GM19397 (cell line): ENCODE measurements around the gene MAP3K19.
"Not testable (repeated sequence)": the region's sequence is repeated elsewhere in the genome, so short reads cannot be mapped to it uniquely, and the experiment has no call there.

ENCODE experiments used
- ATAC-seq: cut with Tn5 transposase; IDR thresholded peaks from one replicate; pipeline ENCODE4 v1.9.1; 2021; ENCODE audit warnings: mild to moderate bottlenecking, moderate library complexity; ENCODE audit not compliant: unreplicated experiment

MAP3K19 gene

GRCh38 chr2:135047300-135047699 lies at the start of gene MAP3K19:
Gene MAP3K19, minus strand, starts transcription at chr2:135047447. Its CDS starts 22,800 bp downstream, at chr2:135024647.
- ATAC-seq = no peak

GRCh38 chr2:135096665-135097446 lies 49.6 kb upstream of the MAP3K19 start:
- ATAC-seq = no peak

- no peak for ATAC-seq
Observed at GRCh38 chr2:135095591-135095990, 48.3 kb upstream of the MAP3K19 start.

DNA sequence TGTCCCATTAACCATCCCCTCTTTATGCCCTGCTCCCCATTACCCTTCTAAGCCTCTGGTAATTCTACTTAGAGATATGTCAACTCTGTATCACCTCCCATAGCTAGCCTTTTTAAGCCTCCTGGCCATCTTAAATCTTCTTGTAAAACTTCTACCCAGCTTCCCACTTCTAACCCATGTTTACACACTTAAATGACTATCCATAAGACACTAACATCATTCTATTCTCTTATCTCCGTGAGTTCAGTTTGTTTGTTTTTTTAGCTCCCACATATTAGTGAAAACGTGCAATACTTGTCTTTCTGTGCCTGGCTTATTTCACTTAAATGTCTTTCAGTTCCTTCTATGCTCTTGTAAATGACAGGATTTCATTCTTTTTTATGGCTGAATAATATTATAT lies 47.3 kb upstream of the MAP3K19 start:
- no peak for ATAC-seq

DNA sequence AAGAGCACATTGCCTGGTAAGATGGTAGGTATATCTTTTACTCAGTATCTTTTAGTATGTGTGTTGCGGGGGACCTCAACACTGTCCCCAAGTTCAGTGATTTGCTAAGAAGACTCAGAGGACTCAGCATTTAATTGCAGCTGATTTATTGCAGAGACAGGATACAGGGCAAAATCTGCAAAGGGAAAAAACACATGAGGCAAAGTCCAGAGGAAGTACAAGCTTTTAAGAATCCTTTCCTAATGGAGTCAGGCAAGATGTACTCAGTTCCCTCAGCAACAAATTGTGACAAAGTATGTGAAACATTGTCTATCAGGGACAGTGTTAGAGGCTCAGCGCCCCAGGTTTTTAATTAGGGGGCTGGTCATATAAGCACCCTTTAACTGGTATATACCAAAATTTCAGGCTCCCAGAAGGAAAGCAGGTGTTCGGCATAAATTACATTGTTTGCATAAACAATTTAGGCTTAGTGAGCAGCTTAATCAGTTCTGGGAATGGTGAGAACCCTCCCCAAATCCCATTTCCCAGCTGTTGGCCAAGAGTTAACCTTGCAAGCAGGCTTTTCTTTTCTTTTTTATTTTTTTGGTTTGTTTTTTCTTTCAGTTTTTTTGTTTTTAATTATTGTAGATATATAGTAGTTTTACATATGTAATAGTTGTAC lies 46.6 kb upstream of the MAP3K19 start:
- no peak for ATAC-seq

DNA sequence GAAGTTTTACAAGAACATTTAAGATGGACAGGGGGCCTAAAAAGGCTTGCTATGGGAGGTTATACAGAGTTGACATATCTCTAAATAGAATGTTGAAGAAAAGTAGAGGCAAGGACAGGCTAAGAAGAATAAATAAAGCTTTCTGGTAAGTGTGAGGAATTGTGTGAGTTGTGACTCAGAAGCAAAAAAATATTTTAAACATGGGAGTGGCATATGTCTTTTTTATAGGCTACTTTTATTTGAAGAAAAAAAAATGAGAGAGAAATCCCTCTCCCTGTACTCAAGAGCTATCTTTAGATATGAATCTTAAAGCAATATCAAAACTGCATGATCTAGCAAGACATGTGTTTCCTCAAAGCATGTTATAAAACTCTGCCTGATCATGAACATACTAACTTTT lies 45.9 kb upstream of the MAP3K19 start:
- ATAC-seq = no peak

DNA sequence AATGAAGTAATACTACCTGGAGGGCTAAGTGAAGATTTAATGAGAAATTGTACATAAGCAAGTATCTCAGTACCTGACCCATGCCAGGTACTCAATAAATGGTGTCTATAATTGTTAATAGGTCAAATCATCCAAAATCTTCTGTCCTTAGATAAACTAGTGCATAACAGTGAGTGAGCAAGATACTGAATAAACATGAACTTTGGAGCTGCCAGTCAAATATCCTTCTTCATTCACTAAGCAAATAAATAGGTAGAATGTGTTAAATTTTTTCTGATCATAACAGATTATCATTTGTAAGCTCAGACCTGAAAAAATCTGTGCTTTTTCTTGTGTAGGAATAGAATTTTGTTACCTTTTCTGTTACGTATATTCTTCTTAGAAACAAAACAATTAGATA lies 44.4 kb upstream of the MAP3K19 start:
- ATAC-seq = no peak

DNA sequence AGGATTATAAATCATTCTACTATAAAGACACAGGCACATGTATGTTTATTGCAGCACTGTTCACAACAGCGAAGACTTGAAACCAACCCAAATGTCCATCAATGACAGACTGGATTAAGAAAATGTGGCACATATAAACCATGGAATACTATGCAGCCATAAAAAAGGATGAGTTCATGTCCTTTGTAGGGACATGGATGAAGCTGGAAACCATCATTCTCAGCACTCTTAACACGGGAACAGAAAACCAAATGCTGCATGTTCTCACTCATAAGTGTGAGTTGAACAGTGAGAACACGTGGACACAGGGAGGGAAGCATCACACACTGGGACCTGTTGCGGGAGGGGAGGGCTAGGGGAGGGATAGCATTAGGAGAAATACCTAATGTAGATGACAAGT lies 42.4 kb upstream of the MAP3K19 start:
- ATAC-seq = not testable (repeated sequence)

GRCh38 chr2:135086222-135086621 lies 39.0 kb upstream of the MAP3K19 start:
- no peak for ATAC-seq

GRCh38 chr2:135078417-135078816 lies 31.2 kb upstream of the MAP3K19 start:
- ATAC-seq = no peak

GRCh38 chr2:135076556-135076955 lies 29.3 kb upstream of the MAP3K19 start:
- no peak for ATAC-seq

DNA sequence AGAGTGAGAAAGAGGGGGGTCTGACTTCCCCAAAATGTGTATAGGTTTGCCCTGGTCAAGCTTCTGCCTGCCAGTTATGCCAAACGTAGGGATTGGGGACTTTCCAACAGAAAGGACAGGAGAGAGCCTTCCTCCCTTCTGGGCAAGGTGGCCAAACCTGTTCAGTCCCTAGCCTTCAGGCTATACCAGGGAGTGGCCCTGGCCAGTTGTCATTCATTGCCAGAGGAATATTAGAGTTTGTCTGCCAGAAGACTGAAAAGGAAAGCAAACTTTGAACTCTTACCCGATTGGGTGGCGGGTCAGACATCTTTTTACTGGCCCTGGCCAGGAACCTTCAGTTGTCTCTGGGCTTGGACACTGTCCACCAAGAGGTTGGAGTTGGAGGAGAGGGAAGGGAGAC lies 27.0 kb upstream of the MAP3K19 start:
- ATAC-seq = no peak

GRCh38 chr2:135072125-135072997 lies 25.1 kb upstream of the MAP3K19 start:
- ATAC-seq = no peak

DNA sequence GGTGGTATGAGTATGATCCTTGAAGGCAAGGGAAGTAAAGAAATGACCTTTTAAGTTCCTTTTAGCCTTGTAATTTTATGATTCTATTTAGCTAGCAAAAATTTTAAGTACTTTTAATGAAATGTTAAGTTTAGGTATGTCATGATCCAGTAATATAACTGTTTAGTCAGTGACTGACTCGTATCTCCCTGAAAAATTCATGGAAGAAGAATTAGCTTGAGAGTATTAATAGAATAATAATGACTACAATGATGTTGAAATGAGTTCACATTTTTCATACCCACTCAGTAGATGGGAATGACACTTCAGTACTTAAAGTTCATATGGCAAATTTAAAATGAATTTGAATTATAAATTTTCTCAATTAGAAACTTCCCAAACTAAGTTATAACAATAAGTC lies 19.5 kb upstream of the MAP3K19 start:
- no peak for ATAC-seq

GRCh38 chr2:135064149-135064548 lies 16.9 kb upstream of the MAP3K19 start:
- ATAC-seq = no peak

- ATAC-seq = no peak
Observed at GRCh38 chr2:135063210-135063609, 16.0 kb upstream of the MAP3K19 start.

GRCh38 chr2:135059577-135059976 lies 12.3 kb upstream of the MAP3K19 start:
- ATAC-seq = no peak

DNA sequence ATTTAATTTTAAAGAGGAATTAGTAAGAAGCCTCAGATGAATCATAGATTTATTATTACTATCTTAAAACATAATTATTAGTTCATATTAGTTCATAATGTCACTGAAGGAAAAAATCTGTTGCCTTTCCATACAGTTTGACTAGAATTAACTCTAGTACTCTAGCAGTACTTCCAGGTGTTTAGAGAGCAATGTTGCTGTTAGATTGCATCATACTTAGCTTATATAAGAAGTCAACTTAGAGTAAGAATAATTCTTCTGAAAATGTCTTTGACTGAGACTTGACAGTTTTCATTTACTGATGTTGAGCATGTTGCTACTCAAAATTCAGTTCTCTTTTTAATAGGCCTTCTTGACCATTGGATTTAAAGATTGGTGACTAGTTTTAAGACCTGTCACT lies 9.5 kb upstream of the MAP3K19 start:
- ATAC-seq = no peak

GRCh38 chr2:135055182-135055786 lies 8.0 kb upstream of the MAP3K19 start:
- ATAC-seq = no peak

GRCh38 chr2:135052997-135053474 lies 5.8 kb upstream of the MAP3K19 start:
- ATAC-seq = peak; percentile 29
